OCI-LY7 (cell line): Measurements from ENCODE around the gene COL4A2.

ENCODE experiments used
- CTCF ChIP-seq: fragments of 200-600 bp; sonication (generic); conservative IDR thresholded peaks from 2 replicates; pipeline ENCODE4 v1.5.1; 2014; ENCODE audit warnings: mild to moderate bottlenecking, antibody characterized with exemption, low read length, moderate library complexity, mixed read lengths
- EZH2phosphoT487 ChIP-seq: fragments of 200-600 bp; sonication (generic); IDR thresholded peaks from 2 replicates; pipeline ENCODE4 v1.6.1; 2018; ENCODE audit warnings: low read depth, borderline replicate concordance, mild to moderate bottlenecking, mixed run types, antibody characterized with exemption, low read length, moderate library complexity, mixed read lengths

- TF ChIP-seq CTCF (no peak), EZH2phosphoT487 (no peak)
Observed at GRCh38 chr13:110306340-110306959, 634 bp upstream of the COL4A2 start.
